Muscle layer of colon (tissue), 2 donors: ENCODE data around the gene CINP.
"Not testable (repeated sequence)": the region's sequence is repeated elsewhere in the genome, so short reads cannot be mapped to it uniquely, and the experiment has no call there.

Experiments
- H3K27ac ChIP-seq: one replicate; pipeline ENCODE4 v1.7.0; 2013; ENCODE audit warnings: low read depth, mild to moderate bottlenecking, low read length, moderate library complexity
- H3K27me3 ChIP-seq, 2 donors: one replicate each; pipeline ENCODE4 v1.7.0; 2013; ENCODE audit warnings: low read length in 2 of 2, mild to moderate bottlenecking in 2 of 2; ENCODE audit not compliant: insufficient read depth in 2 of 2, control insufficient read depth in 1 of 2
- H3K36me3 ChIP-seq: one replicate; pipeline ENCODE4 v1.7.0; 2013; ENCODE audit warnings: mild to moderate bottlenecking, low read length; ENCODE audit not compliant: insufficient read depth
- H3K4me1 ChIP-seq: one replicate; pipeline ENCODE4 v1.7.0; 2013; ENCODE audit warnings: mild to moderate bottlenecking, low read length; ENCODE audit not compliant: insufficient read depth
- H3K4me3 ChIP-seq, 2 donors: one replicate each; pipeline ENCODE4 v1.7.0; 2013; ENCODE audit warnings: low read length in 2 of 2, low read depth in 1 of 2, mild to moderate bottlenecking in 1 of 2, moderate library complexity in 1 of 2
- H3K9ac ChIP-seq: one replicate; pipeline ENCODE4 v1.7.0; 2013; ENCODE audit warnings: low read length
- H3K9me3 ChIP-seq: one replicate; pipeline ENCODE4 v1.7.0; 2013; ENCODE audit warnings: mild to moderate bottlenecking, low read length
- donor health status: abdominal sarcoma.
- donor health status: Adenocarcinoma of cecum.

The CINP gene

GRCh38 chr14:102298303-102299070 is 64.2 kb downstream of the CINP start:
- not testable (repeated sequence) for H3K4me3 ChIP-seq, H3K9ac ChIP-seq, H3K36me3 ChIP-seq, H3K27me3 ChIP-seq, H3K4me1 ChIP-seq, H3K27ac ChIP-seq, H3K9me3 ChIP-seq
